ENCODE measurements around the gene KCNMB2. TPM values are rescaled to one million over a fixed set of nuclear protein-coding genes. Genes with fewer than 3 reads are reported as not detected.

Gene KCNMB2
- total RNA-seq, 4 donors from 2014 or later = 0.82 TPM; not detected in 3

DNA sequence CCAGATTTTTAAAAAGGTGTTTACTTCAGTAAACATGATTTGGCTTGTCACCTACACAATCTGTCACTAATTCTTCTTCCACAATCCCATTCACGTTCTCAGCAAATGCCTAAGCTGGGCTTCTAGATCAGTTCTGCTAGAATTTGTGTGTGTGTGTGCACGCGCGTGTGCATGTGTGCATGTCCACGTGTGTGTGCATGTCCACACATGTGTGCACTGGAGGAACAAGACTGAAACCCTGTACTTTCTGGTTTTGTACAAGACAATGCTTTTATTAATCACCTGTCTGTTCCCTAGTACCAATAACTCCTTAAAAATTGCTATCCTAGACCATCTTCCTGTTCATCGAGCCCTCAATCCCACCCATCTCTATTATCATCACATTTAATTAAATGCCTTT is 229.2 kb downstream of the KCNMB2 start:
- H3K27me3 ChIP-seq = no peaks in the 10 kb centered on the region
- H3K9me3 ChIP-seq = no peaks in the 10 kb centered on the region
- H3K4me3 ChIP-seq = no peak overlapping the region
- no peak for TF ChIP-seq POLR2AphosphoS5 (IDR thresholded peaks at IDR 0.05)
- no peak for TF ChIP-seq EP300 (IDR thresholded peaks at IDR 0.05; ENCODE audit: low read depth)
- no peak for TF ChIP-seq POLR2A (IDR thresholded peaks at IDR 0.05)
- TF ChIP-seq, protein P1, sequence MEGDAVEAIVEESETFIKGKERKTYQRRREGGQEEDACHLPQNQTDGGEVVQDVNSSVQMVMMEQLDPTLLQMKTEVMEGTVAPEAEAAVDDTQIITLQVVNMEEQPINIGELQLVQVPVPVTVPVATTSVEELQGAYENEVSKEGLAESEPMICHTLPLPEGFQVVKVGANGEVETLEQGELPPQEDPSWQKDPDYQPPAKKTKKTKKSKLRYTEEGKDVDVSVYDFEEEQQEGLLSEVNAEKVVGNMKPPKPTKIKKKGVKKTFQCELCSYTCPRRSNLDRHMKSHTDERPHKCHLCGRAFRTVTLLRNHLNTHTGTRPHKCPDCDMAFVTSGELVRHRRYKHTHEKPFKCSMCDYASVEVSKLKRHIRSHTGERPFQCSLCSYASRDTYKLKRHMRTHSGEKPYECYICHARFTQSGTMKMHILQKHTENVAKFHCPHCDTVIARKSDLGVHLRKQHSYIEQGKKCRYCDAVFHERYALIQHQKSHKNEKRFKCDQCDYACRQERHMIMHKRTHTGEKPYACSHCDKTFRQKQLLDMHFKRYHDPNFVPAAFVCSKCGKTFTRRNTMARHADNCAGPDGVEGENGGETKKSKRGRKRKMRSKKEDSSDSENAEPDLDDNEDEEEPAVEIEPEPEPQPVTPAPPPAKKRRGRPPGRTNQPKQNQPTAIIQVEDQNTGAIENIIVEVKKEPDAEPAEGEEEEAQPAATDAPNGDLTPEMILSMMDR (IDR thresholded peaks at IDR 0.05) = no peak
- DNase-seq = no peak
- H3K27ac ChIP-seq = no peak overlapping the region
- in situ Hi-C loops (cut with MboI; ENCODE audit: low pct_ligation_motif_present in 1 of 4, low pct_unique_long_range_greater_than_20kb in 1 of 4, low sequenced_read_pairs in 3 of 4) = no loop called here
- intact Hi-C loops (cut with DNase I; ENCODE audit: low total_unique reads) = no loop called here
- 80 to 88% methylated on average over 2 to 6 of the region's 6 CpGs for WGBS, 2 donors (ENCODE audit: low coverage in 1 of 2)
- H3K4me1 ChIP-seq = no peaks in the 10 kb centered on the region
- no peaks in the 10 kb centered on the region for H3K36me3 ChIP-seq

DNA sequence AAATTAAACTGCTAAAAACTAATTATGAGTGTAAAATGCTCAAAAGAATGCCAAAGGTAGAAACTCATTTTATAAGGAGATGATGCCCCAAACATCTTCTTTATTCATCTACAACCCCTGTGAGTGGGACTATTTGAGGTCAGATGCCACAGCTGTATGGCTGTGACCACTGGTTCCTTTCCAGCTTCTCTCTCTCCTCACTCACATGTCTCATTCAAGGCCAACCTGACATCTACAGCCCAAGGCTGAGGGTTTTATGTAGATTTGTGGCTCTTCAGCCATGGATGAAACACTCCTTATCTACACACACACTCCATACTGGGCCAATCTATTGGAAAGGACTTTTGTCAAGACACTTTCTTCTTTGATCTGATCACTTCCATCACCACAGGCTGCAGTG is 231.3 kb downstream of the KCNMB2 start:
- intact Hi-C loops (cut with DNase I; ENCODE audit: low total_unique reads) (no loop called here), in situ Hi-C loops (cut with MboI; ENCODE audit: low pct_ligation_motif_present in 1 of 4, low pct_unique_long_range_greater_than_20kb in 1 of 4, low sequenced_read_pairs in 3 of 4) (no loop called here)
- TF ChIP-seq, protein P1 (IDR thresholded peaks at IDR 0.05) = no peak
- TF ChIP-seq POLR2A (IDR thresholded peaks at IDR 0.05) (no peak), EP300 (IDR thresholded peaks at IDR 0.05; ENCODE audit: low read depth) (no peak), POLR2AphosphoS5 (IDR thresholded peaks at IDR 0.05) (no peak)

DNA sequence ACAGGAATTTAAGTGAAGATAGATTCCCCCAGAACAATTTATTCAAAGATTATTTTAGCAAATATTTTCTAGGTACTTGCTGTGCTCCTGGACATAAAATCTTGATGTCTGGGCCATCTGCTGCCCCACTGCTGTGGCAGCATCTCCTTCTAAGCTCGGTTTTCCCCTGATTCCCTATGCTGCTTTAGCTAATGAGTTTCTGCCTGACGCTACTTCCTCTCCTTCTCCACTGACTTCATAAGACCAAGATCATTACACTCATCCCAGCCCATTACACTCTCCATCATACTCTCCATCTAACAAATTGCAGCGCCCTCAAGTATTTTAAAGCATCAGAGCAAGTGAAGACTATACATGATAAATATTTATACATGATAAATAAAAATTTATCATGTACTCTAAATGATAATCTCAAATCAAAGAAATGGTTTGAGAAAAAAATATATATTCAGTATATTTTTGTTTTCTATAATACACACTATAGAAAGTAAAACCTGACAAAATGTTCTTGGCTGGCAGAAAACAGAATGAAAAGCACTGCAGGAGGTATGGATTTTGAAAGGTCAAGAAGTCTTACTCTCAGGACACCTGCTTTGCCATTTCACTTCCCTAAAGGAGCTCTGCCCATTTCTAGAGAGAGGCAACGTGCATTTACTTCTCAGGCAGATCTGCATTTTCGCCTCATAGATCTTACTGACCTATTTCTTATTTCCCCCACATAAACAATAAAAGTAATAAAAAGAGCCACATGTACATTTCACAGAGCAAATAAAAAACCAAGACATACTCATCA is 232.0 kb downstream of the KCNMB2 start:
- in situ Hi-C loops (cut with MboI; ENCODE audit: low pct_ligation_motif_present in 1 of 4, low pct_unique_long_range_greater_than_20kb in 1 of 4, low sequenced_read_pairs in 3 of 4) (no loop called here), intact Hi-C loops (cut with DNase I; ENCODE audit: low total_unique reads) (no loop called here)
- H3K27ac ChIP-seq = no peak overlapping the region
- H3K9me3 ChIP-seq = no peaks in the 10 kb centered on the region
- no peak for DNase-seq
- H3K4me3 ChIP-seq = no peak overlapping the region
- TF ChIP-seq, protein P1 (IDR thresholded peaks at IDR 0.05) = no peak
- TF ChIP-seq POLR2A (IDR thresholded peaks at IDR 0.05) = no peak
- no peak for TF ChIP-seq EP300 (IDR thresholded peaks at IDR 0.05; ENCODE audit: low read depth)
- TF ChIP-seq POLR2AphosphoS5 (IDR thresholded peaks at IDR 0.05) = no peak
- no peaks in the 10 kb centered on the region for H3K27me3 ChIP-seq
- 83 to 84% methylated on average over 5 of the region's 5 CpGs for WGBS, 2 donors (ENCODE audit: low coverage in 1 of 2)
- H3K36me3 ChIP-seq = no peaks in the 10 kb centered on the region
- H3K4me1 ChIP-seq = no peaks in the 10 kb centered on the region

More for the DNA sequence above, 231.3 kb downstream of the KCNMB2 start:
- Histone ChIP-seq H3K4me1 (no peaks in the 10 kb centered on the region), H3K27me3 (no peaks in the 10 kb centered on the region), H3K36me3 (no peaks in the 10 kb centered on the region), H3K4me3 (no peak overlapping the region), H3K9me3 (no peaks in the 10 kb centered on the region), H3K27ac (no peak overlapping the region)
- DNase-seq = no peak

DNA sequence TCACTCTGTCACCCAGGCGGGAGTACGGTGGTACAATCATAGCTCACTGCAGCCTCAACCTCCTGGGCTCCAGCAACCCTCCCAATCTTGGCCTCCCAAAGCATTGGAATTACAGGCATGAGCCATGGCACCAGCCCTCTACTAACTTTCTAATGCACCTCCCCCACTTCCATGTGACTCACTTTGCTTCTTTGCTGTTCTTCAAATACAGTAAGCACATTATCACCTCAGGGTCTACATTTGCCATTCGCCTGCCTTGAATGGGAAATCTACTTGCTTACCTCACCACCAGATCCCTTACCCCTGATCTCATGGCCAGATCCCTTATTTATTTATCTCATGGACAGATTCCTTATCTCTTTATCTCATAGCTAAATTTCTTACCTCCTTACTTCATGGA is 235.3 kb downstream of the KCNMB2 start:
- in situ Hi-C loops (cut with MboI; ENCODE audit: low pct_ligation_motif_present in 1 of 4, low pct_unique_long_range_greater_than_20kb in 1 of 4, low sequenced_read_pairs in 3 of 4) (no loop called here), intact Hi-C loops (cut with DNase I; ENCODE audit: low total_unique reads) (no loop called here)
- no peak for DNase-seq
- 80 to 100% methylated on average over 1 to 3 of the region's 3 CpGs for WGBS, 2 donors (ENCODE audit: low coverage in 1 of 2)
- Histone ChIP-seq H3K36me3 (no peaks in the 10 kb centered on the region), H3K4me1 (no peaks in the 10 kb centered on the region), H3K9me3 (no peaks in the 10 kb centered on the region), H3K27me3 (no peaks in the 10 kb centered on the region), H3K27ac (no peak overlapping the region), H3K4me3 (no peak overlapping the region)
- TF ChIP-seq POLR2A (IDR thresholded peaks at IDR 0.05) = no peak
- TF ChIP-seq, protein P1 (IDR thresholded peaks at IDR 0.05) = no peak
- TF ChIP-seq POLR2AphosphoS5 (IDR thresholded peaks at IDR 0.05) = no peak
- no peak for TF ChIP-seq EP300 (IDR thresholded peaks at IDR 0.05; ENCODE audit: low read depth)

Data from transverse colon (tissue), 4 donors.